Stimulated activated effector memory CD8-positive, alpha-beta T cell treated with anti-CD3 and anti-CD28 coated beads, Interleukin-12 subunit alpha, Interleukin-12 subunit beta, amount 100 ng/mL, for 72 hours (primary cell): ENCODE measurements around the gene RNASET2.
"Not testable (repeated sequence)": the region's sequence is repeated elsewhere in the genome, so short reads cannot be mapped to it uniquely, and the experiment has no call there.

Experiments
- ATAC-seq: fragments of 150-1000 bp; cut with Tn5 transposase; 2 replicates; pipeline ENCODE4 v1.10.0; 2021
- DNase-seq, 2 donors: peaks; one replicate each; pipeline ENCODE4 v3.0.0; 2021 to 2022; ENCODE audit warnings: low spot score in 2 of 2
- H3K27ac Mint-ChIP-seq: one replicate; pipeline ENCODE4 v1.8.0; 2022; ENCODE audit warnings: mild to moderate bottlenecking, mixed read lengths
- H3K36me3 Mint-ChIP-seq: one replicate; pipeline ENCODE4 v1.8.0; 2022; ENCODE audit warnings: mild to moderate bottlenecking, mixed read lengths
- H3K4me1 Mint-ChIP-seq: one replicate; pipeline ENCODE4 v1.8.0; 2022; ENCODE audit warnings: mixed read lengths
- H3K4me3 Mint-ChIP-seq: one replicate; pipeline ENCODE4 v1.8.0; 2022; ENCODE audit warnings: mild to moderate bottlenecking, mixed read lengths
- H3K9me3 Mint-ChIP-seq: one replicate; pipeline ENCODE4 v1.8.0; 2022; ENCODE audit warnings: mixed read lengths

Gene RNASET2

DNA sequence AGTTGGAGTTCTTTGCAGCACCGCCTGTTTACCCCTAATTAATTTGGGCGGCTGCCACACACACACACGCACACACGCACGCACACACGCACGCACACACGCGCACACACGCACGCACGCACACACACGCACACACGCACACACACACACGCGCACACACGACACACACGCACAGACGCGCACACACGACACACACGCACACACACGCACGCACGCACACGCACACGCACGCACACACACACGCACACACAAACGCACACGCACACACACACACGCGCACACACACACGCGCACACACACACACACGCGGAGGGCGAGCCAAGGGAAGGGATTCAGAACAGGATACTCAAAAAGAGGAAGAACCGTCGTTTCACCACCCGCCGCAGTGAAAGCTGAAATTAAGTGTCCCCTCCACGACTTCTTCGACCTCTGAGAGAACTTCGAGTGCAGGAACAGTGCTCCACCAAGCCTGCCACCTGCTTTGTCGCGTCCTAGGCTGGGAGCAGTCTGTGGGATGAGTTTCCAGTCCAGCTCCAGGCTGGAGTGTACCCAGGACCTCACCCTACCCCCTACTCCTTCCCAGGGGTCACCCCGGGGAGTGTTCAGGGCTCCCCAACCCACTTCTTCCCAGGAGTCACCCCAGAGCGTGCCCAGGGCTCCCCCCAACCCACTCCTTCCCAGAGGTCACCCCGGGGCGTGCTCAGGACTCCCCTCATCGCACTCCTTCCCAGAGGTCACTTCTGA, 1.1 kb downstream of the RNASET2 start:
- Mint-ChIP-seq H3K9me3 (no peaks in the 10 kb centered on the region), H3K4me3 (peak overlapping the region; percentile 93), H3K36me3 (peaks cover 26% of the 10 kb centered on the region), H3K27ac (peak overlapping the region; percentile 90), H3K4me1 (peaks cover 82% of the 10 kb centered on the region)
- ATAC-seq (no peak), DNase-seq (peak in 1 of 2 donors; percentile 63)

DNA sequence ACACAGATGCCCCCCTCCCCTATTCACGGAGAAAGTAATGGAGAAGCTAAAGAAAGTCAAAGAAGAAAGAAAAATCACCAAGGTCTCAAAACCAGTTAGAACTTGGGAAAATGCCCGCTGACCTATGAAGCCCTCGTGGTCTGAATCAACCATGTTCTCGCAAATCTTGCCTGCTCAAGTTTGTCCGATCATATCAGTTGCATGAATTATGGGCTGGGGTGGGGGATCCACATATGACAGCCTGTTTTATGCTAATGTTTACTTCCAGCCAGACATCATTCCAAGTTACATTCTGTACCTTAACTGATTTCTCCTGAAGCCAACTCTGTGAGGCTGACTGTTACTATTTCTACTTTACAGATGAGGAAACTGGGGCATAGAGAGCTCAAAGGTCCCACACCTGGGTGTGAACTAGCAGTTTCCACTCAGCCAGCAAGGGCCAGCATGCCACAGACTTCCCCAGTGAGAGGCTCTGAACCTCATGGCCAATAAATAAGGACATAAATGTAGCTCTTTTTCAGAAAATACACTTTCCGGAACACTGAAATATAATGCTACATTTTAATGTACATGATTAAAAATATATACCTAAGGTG, 2.1 kb downstream of the RNASET2 start:
- ATAC-seq, result no peak
- DNase-seq, result no peak

DNA sequence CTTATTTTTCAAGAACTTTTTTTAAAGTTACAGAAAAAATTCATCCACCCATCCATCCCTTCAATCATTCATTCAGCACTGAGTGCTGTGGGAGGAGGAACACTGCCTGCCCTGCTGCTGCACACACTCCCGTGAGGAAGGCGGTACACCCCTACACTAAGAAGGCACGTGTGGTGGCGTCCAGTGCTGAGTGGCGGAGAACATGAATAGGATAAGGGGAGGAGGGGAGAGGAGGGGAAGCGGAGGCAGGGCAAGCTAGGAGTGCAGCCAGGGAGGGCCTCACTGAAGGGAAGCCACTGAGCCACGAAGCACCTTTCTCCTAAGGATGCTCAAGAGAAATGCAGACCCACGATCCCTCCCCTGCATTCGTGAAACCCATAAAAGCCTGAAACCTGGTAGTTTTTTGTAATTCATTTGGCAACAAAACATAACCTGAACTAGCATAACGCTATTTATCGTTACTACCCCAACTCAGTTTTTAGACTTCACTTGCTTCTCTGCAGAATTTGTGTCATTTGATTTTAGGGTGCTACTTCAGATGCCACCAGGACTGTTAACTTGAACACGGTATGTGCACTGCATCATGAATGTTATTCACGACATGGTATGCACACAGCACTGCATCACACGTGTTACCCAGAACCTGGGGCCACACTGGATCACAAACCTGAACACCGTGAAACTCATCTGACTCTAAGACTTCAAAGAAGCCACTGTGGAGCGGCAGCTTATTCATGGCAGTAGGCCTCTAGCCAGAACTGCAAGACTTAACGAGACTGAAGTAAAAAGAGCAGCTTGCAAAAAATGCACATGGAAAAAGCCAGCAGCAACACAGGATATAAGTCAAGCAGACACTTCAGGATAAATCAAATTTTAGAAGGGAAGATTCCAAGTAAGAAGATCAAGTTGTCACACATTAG, 3.5 kb downstream of the RNASET2 start:
- Mint-ChIP-seq H3K36me3 (peaks cover 48% of the 10 kb centered on the region), H3K4me3 (peak overlapping the region; percentile 93), H3K27ac (peak overlapping the region; percentile 92), H3K9me3 (no peaks in the 10 kb centered on the region), H3K4me1 (peaks cover 65% of the 10 kb centered on the region)
- no peak for ATAC-seq
- no peak for DNase-seq

More for the DNA sequence above, 2.1 kb downstream of the RNASET2 start:
- no peaks in the 10 kb centered on the region for H3K9me3 Mint-ChIP-seq
- H3K4me1 Mint-ChIP-seq, result peaks cover 79% of the 10 kb centered on the region
- H3K4me3 Mint-ChIP-seq, result peak overlapping the region; percentile 93
- peaks cover 36% of the 10 kb centered on the region for H3K36me3 Mint-ChIP-seq
- peak overlapping the region; percentile 20 for H3K27ac Mint-ChIP-seq

DNA sequence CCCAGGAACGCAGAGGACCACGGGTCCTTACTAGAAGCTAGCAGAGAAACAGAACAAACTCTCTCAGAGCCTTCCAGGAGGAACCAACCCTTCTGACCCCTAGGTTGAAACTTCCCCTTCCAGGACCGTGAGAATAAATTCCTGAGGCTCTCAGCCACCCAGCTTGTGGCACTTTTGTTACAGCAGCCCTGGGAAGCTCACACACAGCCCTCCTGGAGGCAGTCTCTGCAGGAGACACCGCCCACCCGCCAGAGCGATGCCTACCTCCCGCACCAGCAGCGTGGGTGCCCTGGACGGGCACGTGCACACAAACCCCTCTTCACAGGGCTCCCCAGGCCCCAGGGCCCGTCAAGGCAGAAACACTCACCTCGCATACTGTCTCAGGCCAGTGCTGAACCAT, 4.2 kb downstream of the RNASET2 start:
- no peak for DNase-seq
- ATAC-seq, result no peak
- peaks cover 49% of the 10 kb centered on the region for H3K36me3 Mint-ChIP-seq
- H3K27ac Mint-ChIP-seq, result peak overlapping the region; percentile 92
- no peaks in the 10 kb centered on the region for H3K9me3 Mint-ChIP-seq
- H3K4me1 Mint-ChIP-seq, result peaks cover 58% of the 10 kb centered on the region
- H3K4me3 Mint-ChIP-seq, result peak overlapping the region; percentile 85

DNA sequence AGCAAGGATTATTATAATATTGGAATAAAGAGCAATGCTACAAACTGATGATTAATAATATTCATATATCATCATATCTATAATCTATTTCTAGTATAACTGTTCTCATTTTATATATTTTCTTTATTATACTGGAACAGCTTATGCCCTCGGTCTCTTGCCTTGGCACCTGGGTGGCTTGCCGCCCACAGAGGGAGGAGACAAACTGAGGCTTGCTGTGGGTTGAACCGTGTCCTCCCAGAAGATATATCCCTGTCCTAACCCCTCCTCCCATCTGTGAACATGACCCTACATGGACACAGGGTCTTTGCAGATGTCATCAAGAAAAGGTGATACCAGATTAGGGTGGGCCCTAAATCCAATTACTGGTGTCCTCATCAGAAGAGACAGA, 4.7 kb downstream of the RNASET2 start:
- ATAC-seq (no peak), DNase-seq (no peak)
- Mint-ChIP-seq H3K36me3 (peaks cover 53% of the 10 kb centered on the region), H3K9me3 (no peaks in the 10 kb centered on the region), H3K4me1 (peaks cover 57% of the 10 kb centered on the region), H3K27ac (peak overlapping the region; percentile 92), H3K4me3 (peak overlapping the region; percentile 85)

DNA sequence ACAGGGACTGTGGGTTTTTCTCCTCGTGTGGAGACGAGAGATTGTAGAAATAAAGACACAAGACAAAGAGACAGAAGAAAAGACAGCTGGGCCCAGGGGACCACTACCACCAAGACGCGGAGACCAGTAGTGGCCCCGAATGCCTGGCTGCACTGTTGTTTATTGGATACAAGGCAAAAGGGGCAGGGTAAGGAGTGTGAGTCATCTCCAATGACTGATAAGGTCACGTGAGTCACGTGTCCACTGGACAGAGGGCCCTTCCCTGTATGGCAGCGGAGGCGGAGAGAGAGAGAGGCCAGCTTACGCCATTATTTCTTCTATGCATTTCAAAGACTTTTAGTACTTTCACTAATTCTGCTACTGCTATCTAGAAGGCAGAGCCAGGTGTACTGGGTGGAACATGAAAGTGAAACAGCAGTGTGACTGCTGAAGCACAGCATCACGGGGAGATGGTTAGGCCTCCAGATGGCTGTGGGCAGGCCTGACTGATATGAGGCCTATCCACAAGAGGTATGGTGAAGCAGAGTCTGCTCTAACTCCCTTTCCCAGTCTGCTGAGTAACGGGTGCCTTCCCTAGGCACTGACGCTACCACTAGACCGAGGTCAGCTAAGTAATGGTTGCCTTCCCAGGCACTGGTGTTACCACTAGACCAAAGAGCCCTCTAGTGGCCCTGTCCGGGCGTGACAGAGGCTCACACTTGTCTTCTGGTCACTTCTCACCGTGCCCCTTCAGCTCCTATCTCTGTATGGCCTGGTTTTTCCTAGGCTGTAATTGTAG, 5.3 kb downstream of the RNASET2 start:
- Mint-ChIP-seq H3K36me3 (peaks cover 59% of the 10 kb centered on the region), H3K4me1 (peaks cover 57% of the 10 kb centered on the region), H3K27ac (peak overlapping the region; percentile 92), H3K4me3 (peak overlapping the region; percentile 85)
- peak; percentile 96 for ATAC-seq
- DNase-seq, result peak; percentile 55 to 86
- not testable (repeated sequence) for H3K9me3 Mint-ChIP-seq

DNA sequence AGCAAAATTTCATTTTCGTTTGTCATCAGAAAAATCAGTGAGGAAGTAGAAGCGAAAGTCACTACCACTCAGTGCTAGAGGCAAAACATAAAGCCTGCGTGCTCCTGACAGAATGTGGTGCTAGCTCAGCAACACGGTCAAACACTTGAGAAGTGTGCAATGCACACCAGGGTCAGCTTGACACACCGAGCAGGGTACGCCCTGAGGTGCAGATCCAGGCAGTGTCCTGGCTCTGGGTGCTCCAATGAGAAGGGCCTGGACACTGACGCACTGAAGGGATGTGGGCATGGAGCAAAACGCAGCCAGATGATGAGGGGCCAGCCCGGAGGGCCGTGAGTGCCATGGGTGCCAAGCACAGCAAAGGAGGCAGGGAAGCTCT, 5.9 kb downstream of the RNASET2 start:
- peaks cover 66% of the 10 kb centered on the region for H3K36me3 Mint-ChIP-seq
- DNase-seq (peak; percentile 21 to 61), ATAC-seq (peak; percentile 57)
- H3K27ac Mint-ChIP-seq, result peak overlapping the region; percentile 92
- H3K4me3 Mint-ChIP-seq, result peak overlapping the region; percentile 85
- peaks cover 52% of the 10 kb centered on the region for H3K4me1 Mint-ChIP-seq
- H3K9me3 Mint-ChIP-seq, result no peaks in the 10 kb centered on the region

DNA sequence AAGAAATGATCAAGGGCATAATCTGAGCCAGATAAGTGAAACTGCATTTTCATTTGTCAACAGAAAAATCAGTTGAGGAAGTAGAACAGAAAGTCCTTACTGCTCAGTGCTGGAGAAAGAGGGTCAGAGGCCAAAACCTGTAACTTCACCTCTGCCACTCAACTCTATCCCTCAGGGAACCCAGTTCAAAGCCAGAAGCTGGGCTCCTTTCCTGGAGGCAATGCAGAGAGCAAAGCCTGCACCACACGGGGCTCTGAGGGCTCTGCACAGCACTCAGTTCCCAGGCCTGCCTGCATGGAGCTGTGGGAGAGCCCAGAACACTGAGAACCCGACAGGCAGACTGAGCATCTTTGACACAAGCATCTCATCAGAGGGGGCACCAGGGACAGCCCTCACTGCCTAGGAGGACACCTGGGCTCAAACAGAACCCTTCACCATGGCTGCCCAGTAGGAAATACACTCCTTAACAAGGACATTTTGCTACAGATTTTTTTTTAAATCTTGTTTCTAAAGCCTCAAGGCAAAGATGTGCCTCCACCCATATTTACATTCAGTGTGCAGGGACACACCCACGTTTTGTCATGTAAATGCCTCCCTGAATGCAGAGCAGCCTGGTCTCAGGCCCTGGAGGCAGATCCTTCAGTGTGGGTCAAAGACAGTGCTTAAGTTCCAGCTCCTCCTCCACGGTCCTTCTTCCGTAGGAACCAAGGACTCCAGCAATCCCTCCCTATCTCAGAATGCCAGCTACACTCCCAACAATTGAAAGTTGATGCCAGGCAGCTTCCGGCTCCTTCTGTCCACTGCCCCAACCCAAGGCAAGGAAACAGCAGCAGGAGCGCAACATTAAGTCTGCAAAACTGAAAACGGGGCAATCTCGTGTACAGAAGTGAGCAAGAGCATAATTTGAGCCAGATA, 6.6 kb downstream of the RNASET2 start:
- Mint-ChIP-seq H3K36me3 (peaks cover 71% of the 10 kb centered on the region), H3K9me3 (no peaks in the 10 kb centered on the region), H3K4me3 (peak overlapping the region; percentile 85), H3K27ac (peak overlapping the region; percentile 92), H3K4me1 (peaks cover 53% of the 10 kb centered on the region)
- no peak for DNase-seq
- no peak for ATAC-seq

DNA sequence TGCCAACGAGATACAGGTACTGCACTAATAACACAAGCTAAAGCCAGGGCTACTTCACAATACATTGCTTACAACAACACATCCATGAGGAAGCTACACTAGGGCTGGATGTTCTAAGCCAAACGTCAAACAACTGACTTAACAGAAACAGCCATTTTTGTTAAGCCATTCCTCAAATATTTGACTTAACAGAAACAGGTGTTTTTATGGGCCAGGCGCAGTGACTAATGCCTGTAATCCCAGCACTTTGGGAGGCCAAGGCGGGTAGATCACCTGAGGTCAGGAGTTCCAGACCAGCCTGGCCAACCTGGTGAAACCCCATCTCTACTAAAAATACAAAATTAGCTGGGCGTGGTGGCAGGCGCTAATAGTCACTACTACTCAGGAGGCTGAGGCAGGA, 7.6 kb downstream of the RNASET2 start:
- Mint-ChIP-seq H3K4me1 (peaks cover 46% of the 10 kb centered on the region), H3K36me3 (peaks cover 77% of the 10 kb centered on the region)
- H3K4me3 Mint-ChIP-seq, H3K27ac Mint-ChIP-seq, ATAC-seq, DNase-seq, H3K9me3 Mint-ChIP-seq: not testable (repeated sequence)

DNA sequence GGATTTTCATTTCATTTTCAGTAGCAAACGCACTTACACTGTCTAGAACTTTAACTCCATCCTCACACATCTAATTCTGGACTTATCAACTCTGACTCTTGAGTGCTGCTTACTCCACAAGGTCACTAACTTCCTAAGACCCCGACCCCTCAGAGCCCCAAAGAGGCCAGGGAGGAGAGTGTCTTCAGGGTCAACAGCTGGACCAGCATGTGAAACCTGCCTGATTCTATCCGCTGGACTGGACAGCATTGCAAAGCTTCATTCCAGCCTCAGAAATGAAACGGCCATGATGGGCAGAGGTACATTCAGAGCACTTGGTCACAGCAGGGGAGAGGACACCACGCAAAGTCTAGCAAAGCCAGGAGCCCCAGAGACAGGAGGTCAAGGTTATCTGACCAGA, 9.1 kb downstream of the RNASET2 start:
- H3K4me3 Mint-ChIP-seq, result no peak overlapping the region
- peaks cover 48% of the 10 kb centered on the region for H3K4me1 Mint-ChIP-seq
- peak overlapping the region; percentile 34 for H3K27ac Mint-ChIP-seq
- peaks cover 87% of the 10 kb centered on the region for H3K36me3 Mint-ChIP-seq
- ATAC-seq (no peak), DNase-seq (no peak)
- H3K9me3 Mint-ChIP-seq, result no peaks in the 10 kb centered on the region

DNA sequence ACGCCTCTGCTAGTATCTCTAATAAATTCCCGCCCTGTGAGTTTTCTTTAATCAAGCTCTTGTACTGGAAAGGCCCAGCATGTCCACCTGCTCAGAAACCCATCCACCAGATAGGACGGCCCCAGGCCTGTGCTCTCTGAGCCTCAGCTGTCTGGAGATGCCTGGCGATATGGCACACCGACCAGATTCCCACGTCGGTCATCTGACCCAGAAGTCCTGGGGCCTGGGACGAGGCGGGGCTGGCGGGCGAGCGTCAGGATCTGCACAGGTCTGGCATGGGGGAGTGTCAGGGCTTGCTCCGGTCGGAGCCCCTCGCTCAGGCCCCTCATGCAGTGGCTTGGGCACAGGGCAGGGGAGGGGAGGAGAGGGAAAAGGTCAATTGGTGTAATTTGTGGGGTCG, 10.2 kb downstream of the RNASET2 start:
- DNase-seq (no peak), ATAC-seq (no peak)
- Mint-ChIP-seq H3K4me3 (no peak overlapping the region), H3K4me1 (peaks cover 39% of the 10 kb centered on the region), H3K9me3 (no peaks in the 10 kb centered on the region), H3K36me3 (peaks cover 88% of the 10 kb centered on the region), H3K27ac (no peak overlapping the region)

DNA sequence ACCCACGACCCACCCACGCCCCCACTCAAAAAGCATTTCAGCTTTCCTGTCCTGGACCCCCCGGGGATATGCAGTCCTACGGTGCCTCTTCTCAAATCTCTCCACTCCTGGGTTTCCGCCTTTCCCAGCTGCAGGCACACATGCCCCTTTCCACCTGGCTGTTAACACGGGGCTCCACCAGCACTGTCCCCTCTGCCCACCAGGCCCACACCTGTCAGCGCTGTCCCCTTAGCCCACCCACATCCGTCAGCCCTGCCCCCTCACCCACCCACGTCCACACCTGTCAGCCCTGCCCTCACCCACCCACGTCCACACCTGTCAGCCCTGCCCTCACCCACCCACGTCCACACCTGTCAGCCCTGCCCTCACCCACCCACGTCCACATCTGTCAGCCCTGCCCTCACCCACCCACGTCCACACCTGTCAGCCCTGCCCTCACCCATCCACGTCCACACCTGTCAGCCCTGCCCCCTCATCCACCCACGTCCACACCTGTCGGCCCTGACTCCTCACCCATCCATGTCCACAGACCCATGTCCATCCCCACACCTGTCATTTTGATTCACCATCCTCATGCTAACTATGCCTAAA, 11.6 kb downstream of the RNASET2 start:
- Mint-ChIP-seq H3K9me3 (no peaks in the 10 kb centered on the region), H3K36me3 (peaks cover 81% of the 10 kb centered on the region), H3K27ac (no peak overlapping the region), H3K4me3 (no peak overlapping the region), H3K4me1 (peaks cover 25% of the 10 kb centered on the region)
- ATAC-seq, result no peak
- DNase-seq, result no peak

DNA sequence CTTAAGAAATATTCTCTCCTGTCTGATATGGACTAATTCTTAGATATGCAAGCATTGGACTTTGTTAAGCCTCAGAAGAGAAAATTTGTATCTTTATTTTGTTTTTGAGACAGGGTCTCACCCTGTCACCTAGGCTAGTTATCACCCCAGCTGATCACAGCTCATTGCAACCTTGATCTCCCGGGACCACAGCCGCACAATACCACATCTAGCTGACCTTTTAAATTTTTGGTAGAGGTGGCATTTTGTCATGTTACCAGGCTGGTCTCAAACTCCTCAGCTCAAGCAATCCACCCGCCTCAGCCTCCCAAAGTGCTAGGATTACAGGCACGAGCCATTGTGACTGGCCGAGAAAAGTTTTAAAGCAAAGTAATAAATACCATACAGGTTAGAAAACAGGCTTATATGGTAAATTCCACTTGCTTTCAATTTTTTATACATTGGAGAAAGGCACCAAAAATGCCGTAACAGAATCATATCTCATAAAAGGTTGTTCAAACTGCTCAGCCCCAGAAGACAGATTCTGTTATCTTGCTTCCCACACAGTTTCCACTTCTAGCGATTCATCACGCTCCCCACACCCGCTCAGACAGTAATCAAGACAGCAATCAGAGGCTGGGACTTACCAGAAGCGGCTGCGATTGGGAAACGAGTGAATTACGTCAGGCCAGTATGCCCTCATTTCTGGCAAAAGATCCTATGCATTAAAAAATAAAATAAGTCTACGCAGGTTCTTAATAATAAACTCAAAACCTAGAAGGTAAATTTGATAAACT, 13.8 kb downstream of the RNASET2 start:
- ATAC-seq (peak; percentile 91), DNase-seq (no peak)
- peak overlapping the region; percentile 25 for H3K4me3 Mint-ChIP-seq
- peak overlapping the region; percentile 60 for H3K27ac Mint-ChIP-seq
- H3K4me1 Mint-ChIP-seq, result peaks cover 23% of the 10 kb centered on the region
- no peaks in the 10 kb centered on the region for H3K9me3 Mint-ChIP-seq
- peaks cover 84% of the 10 kb centered on the region for H3K36me3 Mint-ChIP-seq
